Neural cell (in vitro differentiated cells): Measurements from ENCODE around the gene PRKG1. TPM values are rescaled to one million over a fixed set of nuclear protein-coding genes. Genes with fewer than 3 reads are reported as not detected.

Experiments
- H2AFZ ChIP-seq: fragments of 200-600, 300-800 bp; sonication (generic), shearing (Covaris generic); 2 replicates; pipeline ENCODE4 v1.6.0; 2014; ENCODE audit warnings: low read depth, mild to moderate bottlenecking, antibody characterized with exemption, low read length, moderate library complexity
- H3F3A ChIP-seq: fragments of 200-600 bp; shearing (Covaris generic); 2 replicates; pipeline ENCODE4 v1.6.1; 2016; ENCODE audit warnings: mild to moderate bottlenecking, moderate library complexity, mixed read lengths, antibody characterized with exemption, low read length; ENCODE audit not compliant: insufficient read depth, poor library complexity, severe bottlenecking
- H3K27ac ChIP-seq: fragments of 200-600, 300-800 bp; sonication (generic), shearing (Covaris generic); 2 replicates; pipeline ENCODE4 v1.5.1; 2014; ENCODE audit warnings: mild to moderate bottlenecking, low read length, moderate library complexity
- H3K27me3 ChIP-seq: fragments of 300-800, 200-600 bp; sonication (generic), shearing (Covaris generic); 2 replicates; pipeline ENCODE4 v1.6.0; 2014; ENCODE audit warnings: mild to moderate bottlenecking, low read depth, low read length, moderate library complexity; ENCODE audit not compliant: insufficient read depth
- H3K36me3 ChIP-seq: fragments of 300-800, 200-600 bp; sonication (generic), shearing (Covaris generic); 2 replicates; pipeline ENCODE4 v1.5.1; 2014; ENCODE audit warnings: mild to moderate bottlenecking, antibody characterized with exemption, low read length, moderate library complexity; ENCODE audit not compliant: insufficient read depth
- H3K4me2 ChIP-seq: fragments of 300-800, 200-600 bp; sonication (generic), shearing (Covaris generic); 2 replicates; pipeline ENCODE4 v1.6.0; 2014; ENCODE audit warnings: mild to moderate bottlenecking, low read length
- H3K4me3 ChIP-seq: fragments of 300-800, 200-600 bp; sonication (generic), shearing (Covaris generic); 2 replicates; pipeline ENCODE4 v1.5.1; 2014; ENCODE audit warnings: mild to moderate bottlenecking, low read length, moderate library complexity
- H3K79me2 ChIP-seq: fragments of 200-600 bp; shearing (Covaris generic); replicated peaks from 2 replicates; pipeline ENCODE4 v1.6.0; 2014; ENCODE audit warnings: mild to moderate bottlenecking, low read length, moderate library complexity; ENCODE audit not compliant: insufficient read depth
- H3K9ac ChIP-seq: fragments of 300-800, 200-600 bp; sonication (generic), shearing (Covaris generic); 2 replicates; pipeline ENCODE4 v1.6.1; 2016; ENCODE audit warnings: mild to moderate bottlenecking, low read length, mixed read lengths
- H3K9me2 ChIP-seq: fragments of 200-600 bp; shearing (Covaris generic); 2 replicates; pipeline ENCODE4 v1.6.1; 2016; ENCODE audit warnings: mild to moderate bottlenecking, low read length, mixed read lengths; ENCODE audit not compliant: insufficient read depth
- H3K9me3 ChIP-seq: fragments of 200-600, 300-800 bp; sonication (generic), shearing (Covaris generic); 2 replicates; pipeline ENCODE4 v1.6.1; 2016; ENCODE audit warnings: mild to moderate bottlenecking, mixed run types, low read length, moderate library complexity, mixed read lengths
- H4K20me1 ChIP-seq: fragments of 200-600 bp; shearing (Covaris generic); 2 replicates; pipeline ENCODE4 v1.6.1; 2016; ENCODE audit warnings: mild to moderate bottlenecking, mixed run types; ENCODE audit not compliant: insufficient read depth
- EP300 ChIP-seq: fragments of 450-650 bp; conservative IDR thresholded peaks from 2 replicates; pipeline ENCODE4 v1.6.1; 2014; ENCODE audit warnings: antibody characterized with exemption, mild to moderate bottlenecking, moderate library complexity; ENCODE audit not compliant: poor library complexity, severe bottlenecking
- EZH2 ChIP-seq: fragments of 200-600, 300-800 bp; shearing (Covaris generic), sonication (generic); IDR thresholded peaks from 2 replicates; pipeline ENCODE4 v1.6.1; 2014; ENCODE audit warnings: antibody characterized with exemption, low read length, borderline replicate concordance, mild to moderate bottlenecking; ENCODE audit not compliant: insufficient read depth, poor library complexity, severe bottlenecking
- MXI1 ChIP-seq: fragments of 450-650 bp; conservative IDR thresholded peaks from 2 replicates; pipeline ENCODE4 v1.6.1; 2014; ENCODE audit warnings: antibody characterized with exemption, mild to moderate bottlenecking; ENCODE audit not compliant: poor library complexity, severe bottlenecking
- POLR2AphosphoS5 ChIP-seq: IDR thresholded peaks from 2 replicates; pipeline ENCODE4 v1.6.1; 2012
- RAD21 ChIP-seq: fragments of 450-650 bp; conservative IDR thresholded peaks from 2 replicates; pipeline ENCODE4 v1.6.1; 2014; ENCODE audit warnings: antibody characterized with exemption, mild to moderate bottlenecking, moderate library complexity
- SMC3 ChIP-seq: fragments of 450-650 bp; conservative IDR thresholded peaks from 2 replicates; pipeline ENCODE4 v1.6.1; 2014; ENCODE audit warnings: antibody characterized with exemption, mild to moderate bottlenecking, moderate library complexity; ENCODE audit not compliant: poor library complexity
- TAF1 ChIP-seq: IDR thresholded peaks from 2 replicates; pipeline ENCODE4 v1.6.1; 2012; ENCODE audit warnings: low read depth
- polyA plus RNA-seq: library from polyadenylated mRNA; depleted of rRNA; stranded (reverse); fragments of >200 nt; gene quantifications from 2 replicates; pipeline ENCODE4 v1.2.3, GENCODE V29; 2014
- TF ChIP-seq, protein P1 (sequence below): IDR thresholded peaks from 2 replicates; pipeline ENCODE4 v1.6.1; 2012; ENCODE audit warnings: borderline replicate concordance
- TF ChIP-seq, protein P2 (sequence below): fragments of 450-650 bp; IDR thresholded peaks from 2 replicates; pipeline ENCODE4 v1.5.1; 2014; ENCODE audit warnings: antibody characterized with exemption, mild to moderate bottlenecking, moderate library complexity; ENCODE audit not compliant: poor library complexity, severe bottlenecking

Gene PRKG1
- polyA plus RNA-seq, 1 donor from 2014 or later: 2.2 TPM

DNA sequence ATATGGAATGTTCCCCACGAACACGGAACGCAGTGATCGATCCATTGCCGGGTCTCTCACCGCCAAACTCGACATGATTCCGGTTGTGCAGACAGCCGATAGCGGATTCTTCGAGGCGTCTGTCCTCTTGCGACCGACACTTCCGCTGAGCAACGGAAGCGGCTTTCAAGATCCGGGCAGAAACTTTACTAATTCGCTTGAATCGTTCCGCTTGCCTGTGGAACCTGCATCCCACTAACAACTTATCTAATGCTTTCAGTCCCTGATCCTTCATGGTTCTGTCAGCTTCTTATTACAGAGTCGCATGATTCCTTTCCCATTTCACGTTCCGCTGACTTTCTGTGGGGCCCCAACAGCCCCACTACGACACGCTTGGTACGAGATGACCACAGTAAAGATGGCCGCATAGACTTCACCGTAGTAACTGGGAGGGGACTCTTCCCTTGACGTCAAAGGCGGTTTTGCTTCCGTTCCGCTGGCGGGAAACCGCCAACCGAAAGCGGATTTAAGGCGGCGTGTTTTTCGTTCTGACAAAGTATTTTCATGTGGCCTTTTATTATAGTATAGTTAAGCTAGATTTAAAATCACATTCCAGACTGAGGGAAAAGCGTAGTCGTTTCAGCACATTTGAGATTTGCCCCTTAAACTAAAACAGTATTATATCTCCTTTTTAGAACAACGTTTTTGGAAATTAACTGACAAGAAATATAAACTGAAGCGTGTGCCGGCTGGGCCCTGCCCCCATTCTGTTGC lies 625.4 kb downstream of the PRKG1 start, which contains the start of gene CSTF2T:
TSS of gene CSTF2T (minus strand) at position 121 of the 753 bp plus-strand sequence. CDS start at position 75, 46 bp downstream.
- Histone ChIP-seq H3K9ac (peak within 1 kb of the TSS; percentile 85), H3K9me2 (no peaks in the 10 kb centered on the region), H3K4me2 (peak within 1 kb of the TSS; percentile 82), H3K36me3 (no peaks in the 10 kb centered on the region), H3K27ac (peak within 1 kb of the TSS; percentile 92), H4K20me1 (no peaks in the 10 kb centered on the region), H2AFZ (peak within 1 kb of the TSS; percentile 76), H3K79me2 (peaks cover 22% of the 10 kb centered on the region), H3K27me3 (no peaks in the 10 kb centered on the region), H3K4me3 (peak within 1 kb of the TSS; percentile 70), H3F3A (no peaks in the 10 kb centered on the region), H3K9me3 (no peaks in the 10 kb centered on the region)
- TF ChIP-seq RAD21 (peak; percentile 65), EP300 (peak; percentile 75), MXI1 (peak; percentile 99), SMC3 (peak; percentile 43), TAF1 (peak; percentile 82), POLR2AphosphoS5 (peak; percentile 91), EZH2 (no peak)
- TF ChIP-seq, protein P1, sequence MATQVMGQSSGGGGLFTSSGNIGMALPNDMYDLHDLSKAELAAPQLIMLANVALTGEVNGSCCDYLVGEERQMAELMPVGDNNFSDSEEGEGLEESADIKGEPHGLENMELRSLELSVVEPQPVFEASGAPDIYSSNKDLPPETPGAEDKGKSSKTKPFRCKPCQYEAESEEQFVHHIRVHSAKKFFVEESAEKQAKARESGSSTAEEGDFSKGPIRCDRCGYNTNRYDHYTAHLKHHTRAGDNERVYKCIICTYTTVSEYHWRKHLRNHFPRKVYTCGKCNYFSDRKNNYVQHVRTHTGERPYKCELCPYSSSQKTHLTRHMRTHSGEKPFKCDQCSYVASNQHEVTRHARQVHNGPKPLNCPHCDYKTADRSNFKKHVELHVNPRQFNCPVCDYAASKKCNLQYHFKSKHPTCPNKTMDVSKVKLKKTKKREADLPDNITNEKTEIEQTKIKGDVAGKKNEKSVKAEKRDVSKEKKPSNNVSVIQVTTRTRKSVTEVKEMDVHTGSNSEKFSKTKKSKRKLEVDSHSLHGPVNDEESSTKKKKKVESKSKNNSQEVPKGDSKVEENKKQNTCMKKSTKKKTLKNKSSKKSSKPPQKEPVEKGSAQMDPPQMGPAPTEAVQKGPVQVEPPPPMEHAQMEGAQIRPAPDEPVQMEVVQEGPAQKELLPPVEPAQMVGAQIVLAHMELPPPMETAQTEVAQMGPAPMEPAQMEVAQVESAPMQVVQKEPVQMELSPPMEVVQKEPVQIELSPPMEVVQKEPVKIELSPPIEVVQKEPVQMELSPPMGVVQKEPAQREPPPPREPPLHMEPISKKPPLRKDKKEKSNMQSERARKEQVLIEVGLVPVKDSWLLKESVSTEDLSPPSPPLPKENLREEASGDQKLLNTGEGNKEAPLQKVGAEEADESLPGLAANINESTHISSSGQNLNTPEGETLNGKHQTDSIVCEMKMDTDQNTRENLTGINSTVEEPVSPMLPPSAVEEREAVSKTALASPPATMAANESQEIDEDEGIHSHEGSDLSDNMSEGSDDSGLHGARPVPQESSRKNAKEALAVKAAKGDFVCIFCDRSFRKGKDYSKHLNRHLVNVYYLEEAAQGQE: peak; percentile 70
- TF ChIP-seq, protein P2, sequence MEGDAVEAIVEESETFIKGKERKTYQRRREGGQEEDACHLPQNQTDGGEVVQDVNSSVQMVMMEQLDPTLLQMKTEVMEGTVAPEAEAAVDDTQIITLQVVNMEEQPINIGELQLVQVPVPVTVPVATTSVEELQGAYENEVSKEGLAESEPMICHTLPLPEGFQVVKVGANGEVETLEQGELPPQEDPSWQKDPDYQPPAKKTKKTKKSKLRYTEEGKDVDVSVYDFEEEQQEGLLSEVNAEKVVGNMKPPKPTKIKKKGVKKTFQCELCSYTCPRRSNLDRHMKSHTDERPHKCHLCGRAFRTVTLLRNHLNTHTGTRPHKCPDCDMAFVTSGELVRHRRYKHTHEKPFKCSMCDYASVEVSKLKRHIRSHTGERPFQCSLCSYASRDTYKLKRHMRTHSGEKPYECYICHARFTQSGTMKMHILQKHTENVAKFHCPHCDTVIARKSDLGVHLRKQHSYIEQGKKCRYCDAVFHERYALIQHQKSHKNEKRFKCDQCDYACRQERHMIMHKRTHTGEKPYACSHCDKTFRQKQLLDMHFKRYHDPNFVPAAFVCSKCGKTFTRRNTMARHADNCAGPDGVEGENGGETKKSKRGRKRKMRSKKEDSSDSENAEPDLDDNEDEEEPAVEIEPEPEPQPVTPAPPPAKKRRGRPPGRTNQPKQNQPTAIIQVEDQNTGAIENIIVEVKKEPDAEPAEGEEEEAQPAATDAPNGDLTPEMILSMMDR: no peak

DNA sequence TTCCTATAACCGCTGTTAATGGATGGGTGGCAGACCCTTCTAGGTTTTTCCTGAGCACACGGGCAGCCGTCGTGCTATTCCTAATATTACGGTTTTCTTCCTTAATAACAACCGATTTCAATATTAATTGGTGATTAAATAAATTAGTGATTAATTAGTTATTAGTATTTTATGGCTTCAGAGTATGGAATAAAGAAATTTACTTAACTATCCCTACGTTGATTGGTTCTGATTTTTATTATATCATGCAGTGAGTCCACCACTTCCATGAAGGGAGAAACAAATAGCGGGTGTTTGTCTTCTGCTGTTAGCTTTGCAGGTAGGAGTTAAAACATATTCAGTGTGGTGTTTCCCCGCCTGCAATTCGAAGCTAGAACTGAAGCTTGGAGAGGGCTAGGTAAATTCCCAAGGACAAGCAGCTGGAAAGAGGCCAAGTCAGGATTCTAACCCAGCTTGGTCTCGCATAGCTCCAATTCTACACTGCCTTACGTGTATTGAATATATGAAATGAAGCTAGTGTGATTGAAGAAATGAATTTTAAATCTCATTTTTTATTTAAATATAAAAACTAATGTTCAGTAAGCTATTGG lies 626.0 kb downstream of the PRKG1 start:
- H3K4me2 ChIP-seq: peak overlapping the region; percentile 51
- H3K27ac ChIP-seq: peak overlapping the region; percentile 92
- no peaks in the 10 kb centered on the region for H3K9me3 ChIP-seq
- peak overlapping the region; percentile 85 for H3K9ac ChIP-seq
- no peaks in the 10 kb centered on the region for H3F3A ChIP-seq
- H3K9me2 ChIP-seq: no peaks in the 10 kb centered on the region
- peak overlapping the region; percentile 70 for H3K4me3 ChIP-seq
- H3K79me2 ChIP-seq: peaks cover 22% of the 10 kb centered on the region
- no peak for TF ChIP-seq RAD21
- no peak for TF ChIP-seq MXI1
- no peak for TF ChIP-seq SMC3
- TF ChIP-seq EP300: no peak
- H3K27me3 ChIP-seq: no peaks in the 10 kb centered on the region
- H2AFZ ChIP-seq: peak overlapping the region; percentile 40
- no peaks in the 10 kb centered on the region for H4K20me1 ChIP-seq
- no peaks in the 10 kb centered on the region for H3K36me3 ChIP-seq
